Left lung (tissue), 10 donors: ENCODE data around the gene HAND1. TPM values are rescaled to one million over a fixed set of nuclear protein-coding genes. Genes with fewer than 3 reads are reported as not detected.

Experiments
- ATAC-seq: fragments of 200-7000 bp; cut with Tn5 transposase; one replicate; pipeline ENCODE4 v1.9.1; 2020; ENCODE audit warnings: moderate library complexity
- DNase-seq, 4 donors: peaks; one replicate each; pipeline ENCODE4 v3.0.0-alpha.2; 2013 to 2020
- H3K27ac ChIP-seq, 2 donors: fragments of 200-600 bp; sonication (generic) in 1 of 2; one replicate each; pipeline versions ENCODE4 v1.5.0 to v1.8.0; 2020 to 2021
- H3K27me3 ChIP-seq, 2 donors: fragments of 200-600 bp; sonication (generic) in 1 of 2; one replicate each; pipeline versions ENCODE4 v1.5.0 to v1.8.0; 2020 to 2021
- H3K36me3 ChIP-seq, 2 donors: fragments of 200-600 bp; sonication (generic) in 1 of 2; one replicate each; pipeline versions ENCODE4 v1.5.0 to v1.8.0; 2020 to 2021
- H3K4me1 ChIP-seq, 2 donors: fragments of 200-600 bp; one replicate each; pipeline ENCODE4 v1.8.0; 2021
- H3K4me3 ChIP-seq, 2 donors: fragments of 200-600 bp; sonication (generic) in 1 of 2; one replicate each; pipeline versions ENCODE4 v1.5.0 to v1.8.0; 2020 to 2021; ENCODE audit warnings: mild to moderate bottlenecking in 1 of 2
- H3K9me3 ChIP-seq, 2 donors: fragments of 200-600 bp; sonication (generic) in 1 of 2; one replicate each; pipeline versions ENCODE4 v1.5.0 to v1.8.0; 2020 to 2021
- CTCF ChIP-seq, 2 donors: fragments of 200-600 bp; sonication (generic) in 1 of 2; IDR thresholded peaks; one replicate each; pipeline versions ENCODE4 v1.5.0 to v1.8.0; 2021; ENCODE audit warnings: antibody characterized with exemption in 2 of 2
- intact Hi-C, 2 donors: fragments of 100-400 bp; cut with DNase I; formaldehyde crosslinking; loops; one replicate each; pipeline versions ENCODE4 v1.11.2 to v1.14.2; 2022
- polyA plus RNA-seq, 6 donors: library from polyadenylated mRNA; unstranded; fragments of 120-200 nt; gene quantifications; one replicate each; pipeline ENCODE4 v1.2.1, GENCODE V29; 2013; ENCODE audit not compliant: insufficient read length in 6 of 6
- total RNA-seq, 2 donors: library from RNA; stranded (reverse); fragmentation: NEBNext Ultra II Directional; extraction: Animal tissue kit (Norgen Biotek cat#: 25700); gene quantifications; one replicate each; pipeline ENCODE4 v1.2.1, GENCODE V29; 2021
- donor health status: DM: no; HTN: yes; CAD: no.
- donor health status: DM: no; HTN: no; CAD: no.

The HAND1 gene
- total and polyA plus RNA-seq, 8 donors = not detected

- no peak for TF ChIP-seq CTCF (IDR thresholded peaks at IDR 0.05)
- ATAC-seq = no peak
- no peak for DNase-seq
- no peaks in the 10 kb centered on the region for H3K9me3 ChIP-seq
- no peaks in the 10 kb centered on the region for H3K36me3 ChIP-seq
- no peak overlapping the region for H3K4me3 ChIP-seq
- no peak overlapping the region for H3K27ac ChIP-seq
- peaks cover 0 to 17% of the 10 kb centered on the region in 2 donors for H3K27me3 ChIP-seq
- H3K4me1 ChIP-seq = no peaks in the 10 kb centered on the region
- intact Hi-C loops = no loop called here
These were observed 28.2 kb upstream of the HAND1 start for GRCh38 chr5:154506049-154506715.

- TF ChIP-seq CTCF (IDR thresholded peaks at IDR 0.05) = no peak
- no peaks in the 10 kb centered on the region for H3K9me3 ChIP-seq
- no peaks in the 10 kb centered on the region for H3K4me1 ChIP-seq
- no peak overlapping the region for H3K27ac ChIP-seq
- H3K27me3 ChIP-seq = peaks cover 0 to 11% of the 10 kb centered on the region in 2 donors
- ATAC-seq (no peak), DNase-seq (no peak)
- intact Hi-C loops = no loop called here
- H3K4me3 ChIP-seq = no peak overlapping the region
- no peaks in the 10 kb centered on the region for H3K36me3 ChIP-seq
These were observed 27.5 kb upstream of the HAND1 start for GRCh38 chr5:154505567-154505966.

- DNase-seq = no peak
- H3K4me1 ChIP-seq = no peaks in the 10 kb centered on the region
- no peaks in the 10 kb centered on the region for H3K36me3 ChIP-seq
- no peak for ATAC-seq
- no peaks in the 10 kb centered on the region for H3K9me3 ChIP-seq
- H3K27me3 ChIP-seq = peaks cover 0 to 11% of the 10 kb centered on the region in 2 donors
- H3K4me3 ChIP-seq = no peak overlapping the region
- TF ChIP-seq CTCF (IDR thresholded peaks at IDR 0.05) = no peak
- H3K27ac ChIP-seq = no peak overlapping the region
- intact Hi-C loops = no loop called here
These were observed 25.6 kb upstream of the HAND1 start for GRCh38 chr5:154503698-154504039.

- no peak for TF ChIP-seq CTCF (IDR thresholded peaks at IDR 0.05)
- peaks cover 0 to 16% of the 10 kb centered on the region in 2 donors for H3K27me3 ChIP-seq
- intact Hi-C loops = no loop called here
- no peak overlapping the region for H3K4me3 ChIP-seq
- no peak for DNase-seq
- no peaks in the 10 kb centered on the region for H3K36me3 ChIP-seq
- H3K4me1 ChIP-seq = no peaks in the 10 kb centered on the region
- no peak overlapping the region for H3K27ac ChIP-seq
- no peak for ATAC-seq
- H3K9me3 ChIP-seq = no peaks in the 10 kb centered on the region
These were observed 24.2 kb upstream of the HAND1 start for GRCh38 chr5:154502180-154502579.

DNA sequence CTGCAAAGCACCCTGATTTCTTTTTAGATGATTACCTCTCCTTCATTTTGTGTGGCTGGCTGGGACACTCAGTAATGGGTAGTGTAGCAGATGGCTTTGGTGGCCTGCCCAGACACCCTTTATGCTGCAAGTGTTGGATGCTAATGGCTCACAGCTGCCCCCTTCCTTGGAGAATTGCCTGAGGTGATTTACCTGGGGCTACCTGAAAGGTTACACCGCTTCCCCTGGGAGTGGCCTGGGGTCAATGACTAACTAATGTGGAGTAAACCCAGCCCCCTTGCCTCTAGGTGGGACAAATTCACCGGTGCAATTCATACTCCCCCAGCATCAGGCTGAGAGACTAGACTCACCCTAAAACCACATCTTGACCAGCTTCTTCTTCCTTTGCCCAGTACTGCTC lies 23.5 kb upstream of the HAND1 start:
- no peak for ATAC-seq
- no peak for DNase-seq
- no peaks in the 10 kb centered on the region for H3K9me3 ChIP-seq
- no peak for TF ChIP-seq CTCF (IDR thresholded peaks at IDR 0.05)
- peaks cover 1 to 22% of the 10 kb centered on the region in 2 donors for H3K27me3 ChIP-seq
- H3K27ac ChIP-seq = no peak overlapping the region
- H3K36me3 ChIP-seq = no peaks in the 10 kb centered on the region
- no peak overlapping the region for H3K4me3 ChIP-seq
- intact Hi-C loops = no loop called here
- H3K4me1 ChIP-seq = no peaks in the 10 kb centered on the region
